Keratinocyte (primary cell): ENCODE measurements around the gene PCDH10. TPM values are rescaled to one million over a fixed set of nuclear protein-coding genes. Genes with fewer than 3 reads are reported as not detected.

Experiments
- DNase-seq: peaks from one replicate; pipeline ENCODE4 v3.0.0-alpha.2; 2011; ENCODE audit warnings: low read depth, missing footprints, low spot score
- FAIRE-seq: peaks from 2 replicates; lab custom pipeline; 2011; peaks lifted over from hg19 to GRCh38; lab: Jason Lieb, UNC
- H2AFZ ChIP-seq: 2 replicates; pipeline ENCODE4 v1.6.0; 2012; ENCODE audit warnings: low read length, control low read depth, inconsistent platforms; ENCODE audit not compliant: control insufficient read depth
- H3K27ac ChIP-seq: 2 replicates; pipeline ENCODE4 v1.5.1; 2011; ENCODE audit warnings: low read length; ENCODE audit not compliant: control insufficient read depth, insufficient read depth
- H3K27me3 ChIP-seq: 3 replicates; pipeline ENCODE4 v1.6.0; 2011; ENCODE audit warnings: low read length; ENCODE audit not compliant: control insufficient read depth, insufficient read depth; ENCODE audit errors: extremely low read depth
- H3K36me3 ChIP-seq, 2 experiments: 2 replicates in 1 of 2; 3 replicates in 1 of 2; pipeline ENCODE4 v1.5.1; 2011; ENCODE audit warnings: low read length in 2 of 2, mild to moderate bottlenecking in 1 of 2; ENCODE audit not compliant: control insufficient read depth in 2 of 2, insufficient read depth in 2 of 2; ENCODE audit errors: extremely low read depth in 1 of 2
- H3K4me1 ChIP-seq: 3 replicates; pipeline ENCODE4 v1.5.1; 2011; ENCODE audit warnings: low read length; ENCODE audit not compliant: control insufficient read depth, insufficient read depth; ENCODE audit errors: extremely low read depth
- H3K4me2 ChIP-seq: 3 replicates; pipeline ENCODE4 v1.6.0; 2011; ENCODE audit warnings: low read depth, low read length; ENCODE audit not compliant: control insufficient read depth, insufficient read depth; ENCODE audit errors: extremely low read depth
- H3K4me3 ChIP-seq, 3 experiments: fragments of 200-600 bp in 1 of 3; sonication (generic) in 1 of 3; 2 replicates in 2 of 3; 3 replicates in 1 of 3; pipeline ENCODE4 v1.5.1; 2011 to 2016; ENCODE audit warnings: low read length in 3 of 3, mild to moderate bottlenecking in 3 of 3, control low read depth in 2 of 3, inconsistent platforms in 1 of 3, low read depth in 1 of 3, mixed read lengths in 1 of 3, mixed run types in 1 of 3, moderate library complexity in 1 of 3; ENCODE audit not compliant: control insufficient read depth in 2 of 3, insufficient read depth in 2 of 3; ENCODE audit errors: extremely low read depth in 1 of 3
- H3K79me2 ChIP-seq: 2 replicates; pipeline ENCODE4 v1.6.0; 2012; ENCODE audit warnings: low read length; ENCODE audit not compliant: control insufficient read depth, insufficient read depth
- H3K9ac ChIP-seq: 3 replicates; pipeline ENCODE4 v1.6.0; 2011; ENCODE audit warnings: low read length; ENCODE audit not compliant: control insufficient read depth, insufficient read depth; ENCODE audit errors: extremely low read depth
- H3K9me1 ChIP-seq: 3 replicates; pipeline ENCODE4 v1.6.0; 2011; ENCODE audit warnings: low read length; ENCODE audit not compliant: control insufficient read depth, insufficient read depth; ENCODE audit errors: extremely low read depth
- H3K9me3 ChIP-seq: 2 replicates; pipeline ENCODE4 v1.5.1; 2012; ENCODE audit warnings: low read depth, low read length; ENCODE audit not compliant: control insufficient read depth
- H4K20me1 ChIP-seq: 3 replicates; pipeline ENCODE4 v1.6.0; 2011; ENCODE audit warnings: low read length; ENCODE audit not compliant: control insufficient read depth, insufficient read depth; ENCODE audit errors: extremely low read depth
- EZH2 ChIP-seq: IDR thresholded peaks from one replicate; pipeline ENCODE4 v1.6.1; 2012; ENCODE audit warnings: inconsistent platforms, mild to moderate bottlenecking, low read length, moderate library complexity
- dilution Hi-C: fragments of 300-500 bp; cut with MboI; formaldehyde crosslinking; loops from one replicate; pipeline ENCODE4 v1.7.0; 2020; ENCODE audit warnings: low sequenced_read_pairs; ENCODE audit not compliant: extremely low pct_ligation_motif_present
- polyA plus RNA-seq, 5 experiments: library from polyadenylated mRNA; depleted of rRNA in 3 of 5; stranded (reverse) in 3 of 5; stranded (forward) in 1 of 5; unstranded in 1 of 5; fragments of >200 nt; gene quantifications; 1 replicate in 1 of 5; 2 replicates in 3 of 5; 3 replicates in 1 of 5; pipeline versions ENCODE4 v1.2.1 to v1.2.3, GENCODE V29; 2011 to 2012; ENCODE audit warnings: missing spikeins in 2 of 5, low read depth in 1 of 5, low replicate concordance in 1 of 5
- TF ChIP-seq, protein P1 (sequence below), 3 experiments: IDR thresholded peaks in 1 of 3; conservative IDR thresholded peaks in 1 of 3; optimal IDR thresholded peaks in 1 of 3; 2 replicates in 2 of 3; 3 replicates in 1 of 3; pipeline versions ENCODE3 to v1.5.1; 2011; ENCODE audit warnings: low read length in 3 of 3, mild to moderate bottlenecking in 3 of 3, moderate library complexity in 2 of 3, control low read depth in 1 of 3, inconsistent platforms in 1 of 3; ENCODE audit not compliant: insufficient read depth in 2 of 3; ENCODE audit errors: extremely low read depth in 1 of 3

PCDH10 gene
- polyA plus RNA-seq, 1 donor (not counting 4 experiments of a cell fraction or from before 2014, with no cell fraction given): not detected

DNA sequence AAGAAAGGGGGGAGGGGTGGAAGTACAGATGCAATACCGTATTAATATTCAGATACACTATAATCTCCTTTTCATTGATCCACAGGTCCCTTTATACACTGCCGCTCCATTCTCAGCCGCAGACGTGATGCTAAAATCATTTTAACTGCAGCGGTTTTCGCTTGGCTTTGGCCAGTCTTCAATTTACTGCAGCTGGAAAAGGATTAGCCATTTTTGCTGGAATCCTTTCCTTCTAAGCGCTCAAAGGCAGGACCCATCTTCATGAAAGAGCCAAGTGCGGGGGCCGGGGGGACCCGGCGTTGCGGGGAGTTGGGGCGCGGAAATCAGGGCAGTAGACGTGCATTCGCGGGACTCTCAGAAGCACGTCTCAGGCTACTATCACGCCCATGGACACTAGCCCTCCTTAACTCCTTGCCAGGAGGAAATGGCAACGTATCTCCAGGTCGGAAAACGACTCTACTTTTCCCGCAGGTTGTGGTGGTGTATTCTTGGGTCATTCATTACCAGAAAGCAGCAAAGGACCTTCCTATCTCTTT, 1.7 kb upstream of the PCDH10 start:
- Histone ChIP-seq H3K9ac (no peak overlapping the region), H4K20me1 (no peaks in the 10 kb centered on the region), H3K9me1 (no peaks in the 10 kb centered on the region), H3K4me2 (no peak overlapping the region), H3K9me3 (no peaks in the 10 kb centered on the region), H3K79me2 (no peaks in the 10 kb centered on the region), H2AFZ (no peak overlapping the region), H3K4me3 (no peak overlapping the region), H3K27me3 (peaks cover 66% of the 10 kb centered on the region), H3K27ac (no peak overlapping the region), H3K4me1 (peaks cover 12% of the 10 kb centered on the region), H3K36me3 (no peaks in the 10 kb centered on the region)
- DNase-seq: no peak
- FAIRE-seq: no peak
- dilution Hi-C loops: no loop called here
- TF ChIP-seq, protein P1, sequence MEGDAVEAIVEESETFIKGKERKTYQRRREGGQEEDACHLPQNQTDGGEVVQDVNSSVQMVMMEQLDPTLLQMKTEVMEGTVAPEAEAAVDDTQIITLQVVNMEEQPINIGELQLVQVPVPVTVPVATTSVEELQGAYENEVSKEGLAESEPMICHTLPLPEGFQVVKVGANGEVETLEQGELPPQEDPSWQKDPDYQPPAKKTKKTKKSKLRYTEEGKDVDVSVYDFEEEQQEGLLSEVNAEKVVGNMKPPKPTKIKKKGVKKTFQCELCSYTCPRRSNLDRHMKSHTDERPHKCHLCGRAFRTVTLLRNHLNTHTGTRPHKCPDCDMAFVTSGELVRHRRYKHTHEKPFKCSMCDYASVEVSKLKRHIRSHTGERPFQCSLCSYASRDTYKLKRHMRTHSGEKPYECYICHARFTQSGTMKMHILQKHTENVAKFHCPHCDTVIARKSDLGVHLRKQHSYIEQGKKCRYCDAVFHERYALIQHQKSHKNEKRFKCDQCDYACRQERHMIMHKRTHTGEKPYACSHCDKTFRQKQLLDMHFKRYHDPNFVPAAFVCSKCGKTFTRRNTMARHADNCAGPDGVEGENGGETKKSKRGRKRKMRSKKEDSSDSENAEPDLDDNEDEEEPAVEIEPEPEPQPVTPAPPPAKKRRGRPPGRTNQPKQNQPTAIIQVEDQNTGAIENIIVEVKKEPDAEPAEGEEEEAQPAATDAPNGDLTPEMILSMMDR (optimal IDR thresholded peaks at IDR 0.05 in 1 of 3, IDR thresholded peaks at IDR 0.05 in 1 of 3, conservative IDR thresholded peaks at IDR 0.05 in 1 of 3; ENCODE audit: extremely low read depth in 1 of 3, insufficient read depth in 2 of 3, low read length in 3 of 3): no peak
- TF ChIP-seq EZH2: no peak

- no peak for FAIRE-seq
- TF ChIP-seq, protein P1 (optimal IDR thresholded peaks at IDR 0.05 in 1 of 3, IDR thresholded peaks at IDR 0.05 in 1 of 3, conservative IDR thresholded peaks at IDR 0.05 in 1 of 3; ENCODE audit: extremely low read depth in 1 of 3, insufficient read depth in 2 of 3, low read length in 3 of 3): no peak
- peak; percentile 59 for TF ChIP-seq EZH2
- H4K20me1 ChIP-seq: no peaks in the 10 kb centered on the region
- dilution Hi-C loops: no loop called here
- no peaks in the 10 kb centered on the region for H3K9me1 ChIP-seq
- H3K4me1 ChIP-seq: peaks cover 12% of the 10 kb centered on the region
- H3K36me3 ChIP-seq: no peaks in the 10 kb centered on the region
- H3K9ac ChIP-seq: no peak overlapping the region
- no peaks in the 10 kb centered on the region for H3K79me2 ChIP-seq
- DNase-seq: no peak
- peaks cover 74% of the 10 kb centered on the region for H3K27me3 ChIP-seq
- H3K4me3 ChIP-seq: peak overlapping the region in 1 of 3 experiments; percentile 45
- no peak overlapping the region for H2AFZ ChIP-seq
- peak overlapping the region; percentile 78 for H3K4me2 ChIP-seq
- H3K27ac ChIP-seq: no peak overlapping the region
- H3K9me3 ChIP-seq: no peaks in the 10 kb centered on the region
Measured at GRCh38 chr4:133147921-133148689, 989 bp upstream of the PCDH10 start.
